ENCODE results near the gene KRT80.
"Not testable (repeated sequence)": the region's sequence is repeated elsewhere in the genome, so short reads cannot be mapped to it uniquely, and the experiment has no call there.

Gene KRT80

DNA sequence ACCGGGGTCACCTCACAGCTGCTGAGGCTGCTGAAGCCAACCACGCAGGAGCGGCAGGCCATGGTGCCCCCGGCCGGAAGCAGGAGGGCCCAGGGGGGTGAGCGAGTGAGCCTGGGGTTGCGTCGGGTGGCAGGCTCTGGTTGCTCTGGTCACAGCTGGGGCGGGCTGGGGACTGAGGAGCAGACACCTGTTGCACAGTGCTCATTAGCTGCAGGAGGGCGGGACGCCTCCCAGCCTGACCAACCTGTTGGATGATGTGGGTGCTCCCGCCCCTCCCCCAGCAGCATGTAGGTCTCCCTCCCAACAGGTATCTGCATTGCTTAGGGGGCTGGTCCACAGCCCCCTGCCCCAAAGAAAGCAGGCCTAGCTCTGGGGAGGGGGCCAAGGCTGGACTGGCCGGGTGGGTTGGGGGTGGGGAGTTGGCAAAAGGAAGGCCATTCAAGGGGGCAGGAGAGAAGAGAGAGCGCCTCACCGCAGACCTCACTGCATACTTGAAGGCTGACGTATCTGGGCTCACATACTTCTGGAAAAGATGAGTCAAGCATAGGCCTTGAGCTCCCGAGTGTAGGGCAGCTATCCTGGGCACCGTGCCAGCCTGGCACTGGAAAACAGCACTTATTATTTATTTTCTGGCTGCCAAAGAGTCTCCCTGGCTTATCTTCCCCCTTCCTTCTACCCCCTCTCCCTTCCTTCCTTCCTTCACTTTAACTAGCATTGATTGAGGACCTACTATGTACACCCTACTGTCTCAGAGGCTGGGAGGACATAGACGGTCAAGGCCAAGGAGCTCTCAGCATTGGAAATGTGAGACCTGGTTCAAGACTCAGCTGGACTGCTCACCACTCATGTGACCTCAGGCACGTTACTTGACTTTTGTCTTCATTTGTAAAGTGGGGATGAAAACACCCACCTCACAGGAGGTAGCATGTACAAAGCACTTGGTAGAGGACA lies at the start of gene KRT80:
Gene KRT80, minus strand, starts transcription at position 174 of the 951 bp plus-strand sequence. Its CDS starts 112 bp downstream, at position 62.
- no peak for DNase-seq (ENCODE audit: low read depth, low spot score)

DNA sequence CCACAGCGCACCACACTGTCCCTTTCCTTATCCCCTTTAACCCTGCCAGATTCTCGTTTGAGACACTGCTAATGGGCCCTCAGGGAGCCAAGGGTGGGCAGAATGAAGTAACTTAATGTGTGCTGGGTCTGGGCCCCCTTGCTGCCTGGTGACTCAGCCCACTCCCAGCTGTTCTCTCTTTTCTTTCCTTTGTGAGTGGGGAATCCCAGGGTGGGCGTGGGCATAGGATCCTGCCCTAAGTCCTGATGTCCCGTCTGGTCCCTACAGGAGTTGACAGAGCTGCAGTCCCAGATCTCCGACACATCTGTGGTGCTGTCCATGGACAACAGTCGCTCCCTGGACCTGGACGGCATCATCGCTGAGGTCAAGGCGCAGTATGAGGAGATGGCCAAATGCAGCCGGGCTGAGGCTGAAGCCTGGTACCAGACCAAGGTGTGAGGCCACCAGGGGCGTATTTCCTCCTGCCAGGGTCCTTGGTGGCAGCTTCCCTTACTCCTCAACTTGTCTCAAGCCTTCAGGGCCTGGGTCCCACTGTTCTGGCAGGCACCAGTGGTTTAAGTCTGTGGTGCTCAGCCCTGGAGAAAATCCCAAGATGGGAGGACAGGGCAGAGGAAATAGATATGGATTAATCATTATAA lies 49.5 kb upstream of the KRT80 start:
- DNase-seq (ENCODE audit: low read depth, low spot score) = no peak

DNA sequence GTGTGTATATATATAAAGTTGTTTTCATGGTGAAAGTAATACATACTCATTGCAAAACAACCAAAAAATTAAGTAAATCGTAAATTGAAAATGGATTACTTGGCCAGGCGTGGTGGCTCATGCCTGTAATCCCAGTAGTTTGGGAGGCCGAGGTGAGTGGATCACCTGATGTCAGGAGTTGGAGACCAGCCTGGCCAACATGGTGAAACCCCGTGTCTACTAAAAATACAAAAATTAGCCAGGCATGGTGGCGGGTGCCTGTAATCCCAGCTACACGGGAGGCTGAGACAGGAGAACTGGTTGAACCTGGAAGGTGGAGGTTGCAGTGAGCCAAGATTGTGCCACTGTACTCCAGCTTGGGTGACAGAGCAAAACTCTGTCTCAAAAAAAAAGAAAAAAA lies 48.4 kb upstream of the KRT80 start:
- not testable (repeated sequence) for DNase-seq (ENCODE audit: low read depth, low spot score)

DNA sequence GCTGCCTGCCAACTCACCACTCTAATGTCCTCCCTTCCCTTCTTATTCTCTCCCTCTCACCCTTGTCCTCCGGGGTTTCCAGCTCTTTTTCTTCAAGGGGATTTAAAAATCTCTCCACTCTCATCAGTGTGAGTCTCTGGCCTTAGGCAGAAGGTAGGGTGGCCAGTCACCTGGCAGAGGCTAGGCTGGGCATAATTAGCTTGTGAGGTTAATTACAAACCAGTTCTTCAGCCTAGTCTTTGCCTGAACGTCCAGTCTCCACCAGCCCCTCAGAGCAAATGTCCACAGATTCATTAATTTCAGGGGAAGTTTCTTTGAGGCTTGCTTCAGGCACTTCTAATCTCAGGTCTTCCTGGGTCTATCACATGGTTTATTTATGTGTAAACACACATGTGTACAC lies 48.0 kb upstream of the KRT80 start:
- DNase-seq (ENCODE audit: low read depth, low spot score) = no peak

DNA sequence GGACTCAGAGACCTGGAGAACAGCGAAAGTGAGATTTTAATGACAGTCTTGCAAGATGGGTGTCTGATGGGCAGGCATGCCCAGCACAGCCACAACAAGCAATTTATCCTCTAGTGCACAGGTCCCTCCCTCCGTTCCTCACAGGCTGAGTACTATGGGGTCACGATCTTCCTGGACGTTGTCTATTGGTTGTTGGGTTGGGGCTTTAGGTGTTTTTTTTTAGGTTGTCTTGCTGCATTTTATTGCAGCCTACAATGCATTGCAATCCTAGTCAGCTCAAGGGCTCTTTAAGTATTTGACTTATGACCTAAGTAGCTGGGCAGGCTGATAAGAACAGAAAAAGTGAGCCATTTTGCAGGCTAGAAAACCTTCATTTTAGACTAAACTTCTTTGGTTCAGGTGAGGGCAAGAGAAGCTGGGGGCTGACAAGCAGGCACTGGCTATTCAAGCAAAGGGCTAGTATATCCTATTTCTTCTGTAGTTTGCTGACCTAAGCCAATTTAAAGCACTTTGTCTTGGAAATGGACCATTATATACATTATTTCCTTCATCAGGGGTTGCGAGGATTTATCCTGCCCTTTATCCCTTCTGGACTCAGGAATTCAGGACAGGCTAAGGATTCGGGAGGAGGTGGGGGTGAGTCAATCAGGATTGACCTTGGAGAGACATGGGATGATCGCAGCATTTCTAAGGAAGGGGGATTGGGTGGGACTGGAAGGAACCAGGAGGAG lies 47.3 kb upstream of the KRT80 start:
- DNase-seq (ENCODE audit: low read depth, low spot score) = no peak

DNA sequence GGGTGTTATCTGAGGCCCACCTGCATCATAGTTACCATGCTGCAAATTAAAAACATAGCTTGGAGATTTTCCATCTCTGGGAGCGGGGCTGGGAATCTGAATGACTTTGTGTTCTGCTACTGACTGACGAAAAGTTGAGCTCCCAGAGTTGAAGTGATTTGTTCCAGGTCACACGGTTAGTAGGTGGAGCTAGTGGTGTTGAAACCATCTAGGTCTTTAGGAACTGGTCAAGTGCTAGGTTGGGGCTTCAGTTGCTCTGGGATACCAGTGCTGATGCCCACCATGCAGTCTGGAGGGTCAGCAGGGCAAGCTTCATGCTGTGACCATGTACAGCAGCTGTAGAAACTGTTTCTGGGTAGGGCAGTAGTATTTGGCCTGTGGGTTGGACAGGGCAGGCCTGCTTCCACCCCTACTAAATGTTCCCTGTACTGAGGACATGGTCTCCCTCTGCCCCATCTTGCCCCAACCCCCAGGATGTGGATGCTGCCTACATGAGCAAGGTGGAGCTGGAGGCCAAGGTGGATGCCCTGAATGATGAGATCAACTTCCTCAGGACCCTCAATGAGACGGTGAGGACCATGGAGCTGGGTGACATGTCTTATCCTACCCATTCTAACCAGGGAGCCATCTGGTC lies 46.5 kb upstream of the KRT80 start:
- DNase-seq (ENCODE audit: low read depth, low spot score) = no peak

DNA sequence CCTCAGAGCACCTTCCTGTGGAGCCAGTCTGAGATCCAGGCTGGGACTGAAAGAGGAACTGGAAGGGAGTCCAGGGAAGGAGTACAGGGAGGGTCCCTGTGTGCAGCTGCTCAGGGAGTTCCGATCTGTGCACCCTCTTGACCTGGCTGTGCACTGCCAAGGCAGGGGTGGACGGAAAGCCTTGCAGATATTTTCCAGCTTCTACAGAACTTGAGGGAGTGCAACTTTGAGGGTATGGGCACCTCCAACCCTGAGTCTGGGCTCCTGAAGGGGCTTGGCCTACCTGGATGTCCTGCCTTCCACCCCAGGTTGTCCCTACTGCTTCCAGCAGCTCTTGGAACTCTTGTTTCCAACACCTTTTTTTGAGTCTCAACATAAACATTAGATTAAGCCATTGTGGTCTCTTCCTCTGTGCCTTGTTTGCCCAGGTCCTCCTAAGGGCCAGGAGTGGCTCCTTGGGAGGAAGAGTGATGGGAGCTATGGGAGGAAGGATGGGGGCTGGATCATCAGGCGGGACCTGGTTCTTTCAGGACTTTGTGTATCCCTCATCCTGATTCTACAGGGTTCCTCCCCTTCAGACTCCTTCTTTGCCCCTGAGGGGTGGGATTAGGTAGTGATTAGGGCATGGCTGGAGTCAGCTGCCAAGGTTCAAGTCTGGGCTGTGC lies 44.7 kb upstream of the KRT80 start:
- no peak for DNase-seq (ENCODE audit: low read depth, low spot score)

DNA sequence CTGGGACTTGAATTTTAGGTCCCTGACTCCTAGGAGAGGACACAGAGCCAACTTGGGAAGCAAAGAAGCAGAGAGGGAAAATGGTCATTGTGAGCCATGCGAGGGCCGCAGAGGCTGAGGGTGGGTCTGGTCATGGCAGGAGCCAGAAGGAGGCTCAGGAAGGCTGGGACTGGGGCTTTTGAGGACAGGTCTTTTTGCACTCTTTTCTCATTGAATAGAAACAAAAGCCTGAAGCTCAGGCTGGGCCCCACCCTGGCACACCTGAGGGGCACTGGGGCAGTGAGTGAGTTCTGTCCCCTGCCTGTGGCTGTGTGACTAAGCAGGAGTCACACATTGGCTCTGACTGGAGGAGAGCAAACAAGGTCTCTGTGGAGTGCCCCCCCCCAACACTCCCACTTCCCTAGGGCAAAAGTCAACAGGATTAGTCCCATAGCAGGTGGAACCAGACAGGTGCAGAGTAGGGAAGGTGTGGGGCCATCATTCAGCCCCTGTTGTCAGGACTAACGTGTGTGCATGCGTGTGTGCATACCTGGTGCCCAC lies 44.1 kb upstream of the KRT80 start:
- DNase-seq (ENCODE audit: low read depth, low spot score) = no peak

DNA sequence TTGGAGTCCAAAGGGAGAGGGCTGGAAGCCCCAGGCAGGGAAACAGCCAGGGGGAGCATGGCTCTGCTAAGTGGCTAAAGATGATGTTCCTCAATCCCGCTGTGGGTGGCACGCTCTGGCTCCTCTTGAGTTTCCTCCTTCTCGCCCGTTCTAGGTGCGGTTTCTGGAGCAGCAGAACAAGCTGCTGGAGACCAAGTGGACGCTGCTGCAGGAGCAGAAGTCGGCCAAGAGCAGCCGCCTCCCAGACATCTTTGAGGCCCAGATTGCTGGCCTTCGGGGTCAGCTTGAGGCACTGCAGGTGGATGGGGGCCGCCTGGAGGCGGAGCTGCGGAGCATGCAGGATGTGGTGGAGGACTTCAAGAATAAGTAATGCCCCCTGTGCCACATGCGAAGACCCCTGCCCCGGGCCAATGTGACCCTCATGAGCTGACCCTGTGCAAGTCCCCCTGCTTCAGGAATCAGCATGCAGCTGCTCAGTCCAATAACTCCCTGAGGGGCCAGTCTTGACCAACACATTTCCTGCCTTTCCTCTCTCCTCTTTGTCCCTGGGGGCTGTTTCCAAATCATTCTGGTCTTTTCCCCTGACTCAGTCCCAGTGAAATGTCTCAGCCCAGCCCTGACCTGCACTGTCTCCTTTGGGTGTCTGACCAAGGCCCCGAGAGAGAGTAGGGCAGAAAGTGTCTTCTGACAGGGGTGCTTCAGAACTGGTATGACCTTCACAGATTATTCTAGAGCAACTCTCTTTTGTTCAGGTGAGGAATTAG lies 43.4 kb upstream of the KRT80 start:
- no peak for DNase-seq (ENCODE audit: low read depth, low spot score)

DNA sequence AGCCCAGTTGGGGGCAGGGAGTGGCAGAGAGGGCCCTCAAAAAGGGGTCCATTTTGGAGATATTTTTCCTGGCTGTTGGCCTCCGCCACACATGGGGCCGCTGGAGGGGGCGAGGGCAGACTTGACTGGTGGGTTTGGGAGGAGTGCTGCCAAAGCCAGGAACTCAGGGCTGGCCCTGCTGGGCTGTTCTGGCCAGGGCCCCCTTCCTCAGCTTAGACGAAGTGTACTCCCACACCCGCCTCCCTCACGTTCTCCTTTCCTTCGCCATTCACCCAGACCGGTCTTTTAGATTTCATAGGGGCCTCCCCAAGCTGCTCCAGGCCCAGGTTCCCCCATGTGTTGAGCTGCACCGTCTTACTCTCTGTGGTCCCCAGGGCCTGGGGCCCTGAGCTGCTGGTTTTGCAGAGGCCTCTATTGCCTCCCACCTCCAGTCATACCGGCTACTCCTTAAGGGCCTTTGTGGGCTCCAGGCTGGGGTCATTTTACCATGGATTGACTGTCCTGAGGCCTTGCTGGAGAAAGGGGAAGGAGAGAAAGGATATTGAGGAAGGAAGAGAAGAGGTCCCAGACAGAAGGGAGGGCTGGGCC lies 42.5 kb upstream of the KRT80 start:
- DNase-seq (ENCODE audit: low read depth, low spot score) = no peak

DNA sequence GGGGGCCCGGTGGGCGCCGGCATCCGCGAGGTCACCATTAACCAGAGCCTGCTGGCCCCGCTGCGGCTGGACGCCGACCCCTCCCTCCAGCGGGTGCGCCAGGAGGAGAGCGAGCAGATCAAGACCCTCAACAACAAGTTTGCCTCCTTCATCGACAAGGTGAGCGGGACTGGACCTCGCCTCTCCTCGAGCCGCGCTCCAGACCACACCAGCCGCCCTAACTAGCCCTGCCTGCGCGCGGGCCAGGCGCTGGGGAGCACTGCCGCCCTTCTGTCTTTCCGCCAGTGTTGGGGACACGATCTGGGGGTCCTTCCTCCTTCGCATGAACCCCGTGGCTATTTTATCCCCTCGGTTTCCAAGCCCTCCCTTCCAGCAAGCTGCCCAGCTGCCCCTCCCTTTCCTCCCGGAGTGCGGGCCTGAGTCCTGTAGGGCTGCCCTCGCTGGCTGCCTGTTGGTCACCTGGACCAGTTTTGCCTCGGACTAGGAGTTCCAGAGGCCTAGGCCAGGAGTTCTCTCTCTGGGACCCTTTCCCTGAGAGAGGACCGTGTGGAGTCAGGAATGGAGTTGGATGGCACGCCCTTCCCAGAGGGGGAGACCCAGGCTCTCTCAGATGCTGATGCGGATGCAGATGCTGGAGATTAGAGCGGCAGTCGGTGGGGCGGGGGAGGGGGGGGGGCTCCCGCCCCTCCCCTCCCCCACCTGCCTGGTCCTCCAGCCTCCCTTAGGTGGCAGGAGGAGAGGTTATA lies 41.8 kb upstream of the KRT80 start:
- no peak for DNase-seq (ENCODE audit: low read depth, low spot score)

DNA sequence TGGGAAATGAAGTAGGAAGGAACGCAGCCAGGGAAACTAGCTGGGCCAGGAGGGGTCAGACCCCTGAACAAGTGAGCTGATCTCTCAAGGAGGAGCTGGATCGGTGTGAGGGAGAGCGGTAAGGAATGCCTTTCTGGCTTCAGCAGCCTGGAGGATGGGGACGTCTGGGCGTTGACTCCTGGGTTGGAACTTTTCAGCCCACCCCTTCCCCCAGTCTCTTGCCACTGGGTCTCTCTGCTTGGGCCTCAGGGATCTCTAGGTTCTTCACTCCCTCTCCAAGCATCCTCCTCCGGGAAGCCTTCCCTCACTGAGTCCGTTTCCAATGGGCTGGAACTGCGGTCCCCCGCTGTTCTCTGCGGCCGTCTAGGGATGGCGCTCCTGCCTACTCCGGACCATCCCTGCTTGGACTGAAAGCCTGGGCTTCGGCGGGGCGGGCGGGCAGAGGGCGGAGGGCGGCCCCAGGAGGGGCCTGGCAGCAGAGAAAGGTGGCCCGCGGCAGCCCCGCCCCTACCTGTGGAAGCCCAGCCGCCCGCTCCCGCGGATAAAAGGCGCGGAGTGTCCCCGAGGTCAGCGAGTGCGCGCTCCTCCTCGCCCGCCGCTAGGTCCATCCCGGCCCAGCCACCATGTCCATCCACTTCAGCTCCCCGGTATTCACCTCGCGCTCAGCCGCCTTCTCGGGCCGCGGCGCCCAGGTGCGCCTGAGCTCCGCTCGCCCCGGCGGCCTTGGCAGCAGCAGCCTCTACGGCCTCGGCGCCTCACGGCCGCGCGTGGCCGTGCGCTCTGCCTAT lies 41.1 kb upstream of the KRT80 start, which contains the start of gene KRT7:
Gene KRT7, plus strand, starts transcription at position 570 of the 788 bp plus-strand sequence. Its CDS starts 54 bp downstream, at position 624.
- no peak for DNase-seq (ENCODE audit: low read depth, low spot score)

DNA sequence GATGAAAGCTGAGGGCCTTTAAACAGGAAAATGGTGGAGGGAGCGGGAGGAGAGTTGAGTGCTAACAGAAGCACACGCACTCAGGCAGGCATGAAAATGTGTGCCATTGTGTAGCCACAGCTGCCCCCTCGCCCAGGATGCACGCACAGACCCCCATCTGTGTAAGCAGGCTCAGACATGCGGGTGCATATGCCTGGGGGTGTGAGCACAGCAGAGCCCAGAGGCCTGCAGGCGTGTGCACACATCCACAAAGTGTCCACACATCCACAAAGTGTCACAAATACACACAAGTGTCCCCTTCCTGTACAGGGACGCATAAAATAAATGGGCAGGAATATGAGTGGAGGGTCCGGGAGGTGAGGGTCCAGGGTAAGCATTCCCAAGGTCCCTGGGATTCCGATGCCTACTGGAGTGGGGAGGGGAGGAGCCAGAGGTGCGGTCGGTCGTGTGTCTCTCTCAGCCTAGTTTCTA lies 40.4 kb upstream of the KRT80 start:
- no peak for DNase-seq (ENCODE audit: low read depth, low spot score)

DNA sequence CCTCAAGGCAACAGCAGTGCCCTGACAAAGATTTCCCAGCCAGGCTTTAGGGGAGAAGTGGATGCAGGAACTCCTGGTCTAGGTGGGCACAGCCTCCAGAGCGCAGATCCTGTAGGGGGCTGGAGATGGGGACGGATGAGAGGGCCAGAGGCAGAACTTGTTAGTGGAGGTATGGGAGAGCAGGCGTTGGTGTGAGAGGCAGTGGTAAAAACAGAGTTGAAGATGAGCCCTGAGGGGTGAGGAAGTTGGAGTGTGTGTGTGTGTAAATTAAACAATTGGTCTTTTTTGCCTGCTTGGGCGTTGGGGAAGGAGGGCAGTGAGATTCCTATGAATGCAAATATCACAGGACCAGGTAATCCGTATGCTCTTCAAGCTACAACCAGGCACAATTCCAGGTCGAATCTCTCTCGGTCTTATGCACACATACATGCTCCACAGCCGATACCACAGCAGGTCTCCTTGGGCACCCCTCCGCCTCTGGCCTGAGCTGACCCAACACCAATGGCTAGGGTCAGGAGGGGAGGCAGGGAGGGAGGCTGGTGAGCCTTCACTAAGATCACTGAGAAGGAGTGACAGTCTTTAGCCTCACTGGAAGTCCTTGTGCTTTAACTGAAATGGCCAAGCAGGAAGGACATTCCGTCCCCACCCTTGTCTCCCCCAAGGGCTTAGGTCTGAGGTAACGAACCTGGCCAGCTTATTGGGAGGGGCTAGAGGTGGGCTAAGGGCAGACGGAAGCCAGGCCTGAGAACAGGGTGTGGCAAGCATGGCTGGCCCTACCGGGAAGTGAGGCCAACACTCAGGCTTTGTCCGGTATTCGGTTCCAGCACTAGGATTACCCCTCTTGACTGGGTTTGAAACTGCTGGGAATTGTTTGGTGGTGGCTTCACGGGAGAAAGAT lies 39.7 kb upstream of the KRT80 start:
- no peak for DNase-seq (ENCODE audit: low read depth, low spot score)

DNA sequence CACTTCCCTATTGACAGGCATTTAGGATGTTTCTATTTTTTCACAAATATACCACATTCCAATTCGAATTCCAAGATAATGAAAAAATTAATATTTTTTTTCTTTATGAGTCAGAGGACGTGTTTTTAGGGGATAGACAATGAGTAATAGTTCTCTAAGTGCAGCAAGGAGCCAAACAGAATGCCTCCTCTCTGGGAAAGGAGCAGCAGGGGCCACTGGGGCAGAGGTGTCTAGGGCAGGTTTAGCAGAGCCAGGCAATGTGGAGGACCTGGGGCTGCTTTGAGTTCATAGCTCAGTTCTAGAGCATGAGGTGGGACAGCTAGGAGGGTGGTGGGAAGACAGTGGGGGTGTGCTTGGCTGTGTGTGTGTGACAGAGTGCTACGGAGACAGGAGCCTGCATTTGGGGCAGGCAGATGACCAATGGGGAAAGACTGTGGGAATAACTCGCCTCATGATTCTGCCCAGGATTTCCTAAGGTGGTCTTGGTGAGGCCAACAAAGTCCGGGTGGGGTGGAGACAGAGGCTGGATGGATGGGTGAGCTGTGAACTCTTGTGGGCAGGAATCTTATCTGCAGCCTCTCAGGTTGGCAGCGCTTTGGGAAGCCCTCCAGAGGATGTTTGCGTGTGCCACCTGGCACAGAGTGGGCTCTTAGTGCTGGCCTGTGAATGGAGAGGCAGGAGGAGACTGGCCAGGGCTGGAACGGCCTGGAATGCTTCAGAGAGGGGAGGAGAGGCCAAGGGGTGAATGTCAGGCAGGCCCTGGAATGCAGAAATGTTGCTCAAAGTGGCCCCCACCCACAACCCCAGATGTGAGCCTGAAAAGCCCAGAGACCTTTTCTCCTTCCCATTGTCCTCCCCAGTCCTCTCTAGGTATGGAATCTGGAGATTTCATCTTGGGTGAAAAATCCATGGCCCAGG lies 38.8 kb upstream of the KRT80 start:
- DNase-seq (ENCODE audit: low read depth, low spot score) = no peak

DNA sequence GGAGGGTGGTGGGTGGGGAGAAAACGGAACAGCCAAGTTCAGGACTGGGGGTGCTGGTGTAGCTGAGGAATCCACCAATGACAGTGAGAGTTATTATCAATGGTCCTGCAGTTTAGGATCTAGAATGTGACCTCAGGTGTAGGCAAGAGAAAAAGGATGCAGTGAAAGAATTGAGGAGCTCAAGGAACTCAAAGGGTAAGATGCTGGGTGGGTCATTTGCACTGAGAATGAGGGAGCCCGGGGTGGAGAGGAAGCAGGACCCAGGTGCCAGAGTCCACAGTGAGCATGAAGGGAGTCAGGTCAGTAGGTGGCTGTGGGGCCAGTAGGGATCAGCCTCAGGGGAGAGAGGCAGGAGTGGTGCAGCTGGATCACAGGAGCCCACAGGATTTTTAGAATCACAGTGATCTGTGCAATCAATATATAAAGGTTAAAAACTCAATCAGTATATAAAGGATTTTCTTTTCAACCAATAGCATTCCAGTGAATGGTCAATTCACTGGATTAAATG lies 38.1 kb upstream of the KRT80 start:
- DNase-seq (ENCODE audit: low read depth, low spot score) = no peak
